Mesenchymal stem cell (in vitro differentiated cells and primary cell): ENCODE data around the gene FLT3LG.
A peak's percentile ranks its signal among the peaks of the same experiment; 100 is the strongest.

Experiments used
- DNase-seq: peaks from one replicate; pipeline ENCODE4 v3.0.0-alpha.2; 2013
- H2AFZ ChIP-seq: one replicate; pipeline ENCODE4 v1.6.1; 2013; ENCODE audit warnings: low read depth, mild to moderate bottlenecking, control low read depth, inconsistent platforms, low read length, moderate library complexity
- H2AK5ac ChIP-seq: 2 replicates; pipeline ENCODE4 v1.6.1; 2013; ENCODE audit warnings: low read length, moderate library complexity, mild to moderate bottlenecking, inconsistent platforms; ENCODE audit not compliant: severe bottlenecking
- H2BK120ac ChIP-seq: one replicate; pipeline ENCODE4 v1.6.1; 2013; ENCODE audit warnings: low read depth, mild to moderate bottlenecking, inconsistent platforms, low read length, moderate library complexity
- H2BK12ac ChIP-seq, 2 experiments: one replicate each; pipeline ENCODE4 v1.6.1; 2013; ENCODE audit warnings: inconsistent platforms in 2 of 2, low read length in 2 of 2, mild to moderate bottlenecking in 2 of 2, moderate library complexity in 2 of 2, control low read depth in 1 of 2
- H2BK15ac ChIP-seq: one replicate; pipeline ENCODE4 v1.6.1; 2013; ENCODE audit warnings: mild to moderate bottlenecking, low read depth, inconsistent platforms; ENCODE audit not compliant: poor library complexity, severe bottlenecking
- H2BK5ac ChIP-seq: 2 replicates; pipeline ENCODE4 v1.6.1; 2013; ENCODE audit warnings: low read depth, mild to moderate bottlenecking, low read length, control low read depth, inconsistent platforms; ENCODE audit not compliant: poor library complexity, severe bottlenecking
- H3K14ac ChIP-seq, 2 experiments: one replicate each; pipeline ENCODE4 v1.6.1; 2013; ENCODE audit warnings: inconsistent platforms in 2 of 2, low read length in 2 of 2, control low read depth in 1 of 2, mild to moderate bottlenecking in 1 of 2, moderate library complexity in 1 of 2
- H3K18ac ChIP-seq, 2 experiments: one replicate each; pipeline ENCODE4 v1.6.1; 2013; ENCODE audit warnings: inconsistent platforms in 2 of 2, low read length in 2 of 2, control low read depth in 1 of 2, low read depth in 1 of 2, mild to moderate bottlenecking in 1 of 2
- H3K23ac ChIP-seq, 2 experiments: one replicate each; pipeline ENCODE4 v1.6.1; 2013; ENCODE audit warnings: inconsistent platforms in 2 of 2, low read length in 2 of 2, mild to moderate bottlenecking in 2 of 2, moderate library complexity in 2 of 2, control low read depth in 1 of 2
- H3K27ac ChIP-seq: 2 replicates; pipeline ENCODE4 v1.5.1; 2013; ENCODE audit warnings: mild to moderate bottlenecking, moderate library complexity, low read length, control low read depth, inconsistent platforms; ENCODE audit not compliant: poor library complexity, severe bottlenecking
- H3K27me3 ChIP-seq, 2 experiments: 2 replicates each; pipeline versions ENCODE4 v1.6.1 to v1.7.0; 2013; ENCODE audit warnings: low read length in 2 of 2, mild to moderate bottlenecking in 2 of 2, moderate library complexity in 2 of 2, control low read depth in 1 of 2, inconsistent platforms in 1 of 2; ENCODE audit not compliant: control insufficient read depth in 1 of 2, insufficient read depth in 1 of 2
- H3K36me3 ChIP-seq, 2 experiments: 2 replicates each; pipeline versions ENCODE4 v1.6.1 to v1.7.0; 2013; ENCODE audit warnings: low read length in 2 of 2, control low read depth in 1 of 2, inconsistent platforms in 1 of 2, low read depth in 1 of 2, mild to moderate bottlenecking in 1 of 2; ENCODE audit not compliant: insufficient read depth in 2 of 2, control insufficient read depth in 1 of 2
- H3K4ac ChIP-seq, 2 experiments: one replicate each; pipeline ENCODE4 v1.6.1; 2013; ENCODE audit warnings: inconsistent platforms in 2 of 2, low read length in 2 of 2, mild to moderate bottlenecking in 2 of 2, moderate library complexity in 2 of 2, control low read depth in 1 of 2, low read depth in 1 of 2
- H3K4me1 ChIP-seq: 2 replicates; pipeline ENCODE4 v1.6.1; 2013; ENCODE audit warnings: low read depth, low read length, control low read depth; ENCODE audit not compliant: control insufficient read depth, insufficient read depth
- H3K4me2 ChIP-seq: 2 replicates; pipeline ENCODE4 v1.6.1; 2013; ENCODE audit warnings: low read length, mild to moderate bottlenecking, inconsistent platforms; ENCODE audit not compliant: poor library complexity, severe bottlenecking
- H3K4me3 ChIP-seq, 2 experiments: 2 replicates each; pipeline versions ENCODE4 v1.5.1 to v1.7.0; 2013; ENCODE audit warnings: low read length in 2 of 2, mild to moderate bottlenecking in 2 of 2, control low read depth in 1 of 2, low read depth in 1 of 2; ENCODE audit not compliant: insufficient read depth in 1 of 2
- H3K79me1 ChIP-seq: replicated peaks from 2 replicates; pipeline ENCODE4 v1.6.1; 2013; ENCODE audit warnings: mild to moderate bottlenecking, control low read depth, low read length, inconsistent platforms; ENCODE audit not compliant: poor library complexity, severe bottlenecking
- H3K9ac ChIP-seq: 2 replicates; pipeline ENCODE4 v1.7.0; 2013; ENCODE audit warnings: mild to moderate bottlenecking, low read length, moderate library complexity
- H3K9me3 ChIP-seq: 2 replicates; pipeline ENCODE4 v1.7.0; 2013; ENCODE audit warnings: mild to moderate bottlenecking, low read length; ENCODE audit not compliant: control insufficient read depth
- H4K8ac ChIP-seq: one replicate; pipeline ENCODE4 v1.6.1; 2013; ENCODE audit warnings: inconsistent platforms, mild to moderate bottlenecking, low read length, moderate library complexity
- H4K91ac ChIP-seq: one replicate; pipeline ENCODE4 v1.6.1; 2013; ENCODE audit warnings: mild to moderate bottlenecking, low read length, inconsistent platforms
- WGBS: methylation state at CpG from one replicate; pipeline ENCODE4 v1.1.7; 2013; ENCODE audit warnings: mixed read lengths; 5-methylcytosine and 5-hydroxymethylcytosine counted together

FLT3LG gene

GRCh38 chr19:49475995-49476880 lies 2.2 kb downstream of the FLT3LG start:
- no peak overlapping the region for H2BK15ac ChIP-seq
- H3K18ac ChIP-seq: no peak overlapping the region
- 42% methylated on average over 27 of the region's 27 CpGs for WGBS
- H3K27ac ChIP-seq: no peak overlapping the region
- H3K14ac ChIP-seq: no peak overlapping the region
- peak overlapping the region; percentile 71 for H4K8ac ChIP-seq
- no peak overlapping the region for H2BK120ac ChIP-seq
- no peaks in the 10 kb centered on the region for H3K79me1 ChIP-seq
- no peak overlapping the region for H3K23ac ChIP-seq
- H3K4me3 ChIP-seq: no peak overlapping the region
- H2AK5ac ChIP-seq: no peak overlapping the region
- no peaks in the 10 kb centered on the region for H3K36me3 ChIP-seq
- DNase-seq: peak; percentile 69
- no peak overlapping the region for H3K4me2 ChIP-seq
- H3K9me3 ChIP-seq: no peaks in the 10 kb centered on the region
- H2AFZ ChIP-seq: no peak overlapping the region
- H3K27me3 ChIP-seq: peaks cover 0 to 7% of the 10 kb centered on the region in 2 experiments
- H3K9ac ChIP-seq: peak overlapping the region; percentile 56
- H3K4me1 ChIP-seq: peaks cover 14% of the 10 kb centered on the region
- H2BK12ac ChIP-seq: no peak overlapping the region
- no peak overlapping the region for H4K91ac ChIP-seq
- no peak overlapping the region for H3K4ac ChIP-seq
- H2BK5ac ChIP-seq: no peak overlapping the region

GRCh38 chr19:49479975-49480628 lies 6.1 kb downstream of the FLT3LG start:
- Histone ChIP-seq H3K27me3 (no peaks in the 10 kb centered on the region), H3K4me2 (no peak overlapping the region), H4K8ac (no peak overlapping the region), H3K27ac (no peak overlapping the region), H3K9me3 (no peaks in the 10 kb centered on the region), H3K23ac (no peak overlapping the region), H3K4me1 (peaks cover 5% of the 10 kb centered on the region), H3K79me1 (no peaks in the 10 kb centered on the region), H2BK5ac (no peak overlapping the region), H2AK5ac (no peak overlapping the region), H2BK12ac (no peak overlapping the region), H3K18ac (no peak overlapping the region), H3K36me3 (peaks cover 0 to 7% of the 10 kb centered on the region in 2 experiments), H3K9ac (no peak overlapping the region), H2BK120ac (no peak overlapping the region), H4K91ac (no peak overlapping the region), H3K14ac (no peak overlapping the region), H3K4me3 (no peak overlapping the region), H2AFZ (no peak overlapping the region), H2BK15ac (no peak overlapping the region), H3K4ac (no peak overlapping the region)
- WGBS: 88% methylated on average over 11 of the region's 14 CpGs
- no peak for DNase-seq

GRCh38 chr19:49481020-49481683 lies 7.1 kb downstream of the FLT3LG start:
- no peak overlapping the region for H2BK12ac ChIP-seq
- H3K79me1 ChIP-seq: peaks cover 2% of the 10 kb centered on the region
- H3K23ac ChIP-seq: no peak overlapping the region
- no peak overlapping the region for H4K91ac ChIP-seq
- no peak overlapping the region for H3K27ac ChIP-seq
- H3K4me3 ChIP-seq: no peak overlapping the region
- no peak overlapping the region for H3K4ac ChIP-seq
- no peak overlapping the region for H3K4me2 ChIP-seq
- no peak overlapping the region for H2AFZ ChIP-seq
- no peak overlapping the region for H2AK5ac ChIP-seq
- no peak overlapping the region for H2BK120ac ChIP-seq
- H2BK5ac ChIP-seq: no peak overlapping the region
- H3K4me1 ChIP-seq: peaks cover 3% of the 10 kb centered on the region
- no peak overlapping the region for H4K8ac ChIP-seq
- no peak overlapping the region for H3K9ac ChIP-seq
- no peaks in the 10 kb centered on the region for H3K27me3 ChIP-seq
- peaks cover 0 to 10% of the 10 kb centered on the region in 2 experiments for H3K36me3 ChIP-seq
- no peak overlapping the region for H3K18ac ChIP-seq
- no peak overlapping the region for H3K14ac ChIP-seq
- no peak overlapping the region for H2BK15ac ChIP-seq
- H3K9me3 ChIP-seq: no peaks in the 10 kb centered on the region
- WGBS: 84% methylated on average over 5 of the region's 7 CpGs
- no peak for DNase-seq

DNA sequence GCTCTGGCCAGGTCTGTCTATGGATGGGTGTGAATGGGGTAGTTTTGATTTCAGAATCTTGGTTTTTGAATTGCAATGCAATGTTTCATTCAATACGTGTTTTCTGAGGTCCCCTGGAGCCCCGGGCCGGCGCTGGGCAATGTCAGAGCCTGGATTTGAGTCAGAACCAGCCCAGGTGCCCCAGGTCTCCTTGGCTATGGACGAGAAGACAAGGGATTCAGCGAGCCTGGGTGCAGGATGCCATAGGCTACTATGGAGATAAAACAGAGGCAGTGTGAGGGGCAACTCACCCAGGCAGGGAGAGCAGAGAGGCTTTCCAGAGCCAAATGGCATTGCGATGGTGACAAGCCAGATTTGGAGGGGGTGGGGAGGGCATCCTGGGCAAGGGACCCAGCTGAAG lies 12.2 kb downstream of the FLT3LG start:
- H3K4me1 ChIP-seq: peaks cover 22% of the 10 kb centered on the region
- no peak overlapping the region for H2BK12ac ChIP-seq
- no peak overlapping the region for H3K18ac ChIP-seq
- no peak overlapping the region for H2BK5ac ChIP-seq
- no peaks in the 10 kb centered on the region for H3K27me3 ChIP-seq
- H2BK15ac ChIP-seq: no peak overlapping the region
- H4K8ac ChIP-seq: peak overlapping the region; percentile 100
- peaks cover 3% of the 10 kb centered on the region for H3K79me1 ChIP-seq
- no peak overlapping the region for H3K4me2 ChIP-seq
- no peak overlapping the region for H3K27ac ChIP-seq
- H4K91ac ChIP-seq: no peak overlapping the region
- H3K4ac ChIP-seq: no peak overlapping the region
- no peak for DNase-seq
- H2AK5ac ChIP-seq: peak overlapping the region; percentile 2
- H3K23ac ChIP-seq: no peak overlapping the region
- no peaks in the 10 kb centered on the region for H3K9me3 ChIP-seq
- H3K4me3 ChIP-seq: no peak overlapping the region
- no peak overlapping the region for H3K14ac ChIP-seq
- H2AFZ ChIP-seq: no peak overlapping the region
- 91% methylated on average over 7 of the region's 7 CpGs for WGBS
- H3K36me3 ChIP-seq: peaks cover 26 to 39% of the 10 kb centered on the region in 2 experiments
- H3K9ac ChIP-seq: no peak overlapping the region
- no peak overlapping the region for H2BK120ac ChIP-seq
